ENCODE data around the gene ODF2.

DNA sequence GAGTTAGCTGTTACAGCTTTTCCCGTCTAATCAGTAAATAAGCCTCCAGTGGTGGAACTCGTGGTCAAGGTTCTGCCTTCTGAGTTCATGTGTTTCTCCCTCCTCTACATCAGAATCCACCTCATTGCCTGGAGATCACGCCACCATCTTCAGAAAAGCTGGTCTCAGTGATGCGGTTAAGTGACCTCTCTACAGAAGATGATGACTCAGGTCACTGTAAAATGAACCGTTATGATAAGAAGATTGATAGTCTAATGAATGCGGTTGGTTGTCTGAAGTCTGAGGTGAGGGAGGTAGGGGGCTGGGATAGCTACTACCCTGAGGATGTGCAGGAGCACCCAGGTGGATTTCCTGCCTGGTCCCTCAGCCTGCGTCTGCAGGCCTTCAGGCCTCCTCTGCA lies 13.3 kb downstream of the ODF2 start:
- TF ChIP-seq YY1 (IDR thresholded peaks at IDR 0.05; ENCODE audit: insufficient read depth, insufficient read length) (no peak), ZNF274 (IDR thresholded peaks at IDR 0.05; ENCODE audit: low read depth, low read length) (no peak), SUZ12 (IDR thresholded peaks at IDR 0.05; ENCODE audit: extremely low read depth, insufficient read depth, insufficient read length) (no peak)
